HG02571 (cell line): Measurements from ENCODE around the gene IL2RA.
"Not testable (repeated sequence)": the region's sequence is repeated elsewhere in the genome, so short reads cannot be mapped to it uniquely, and the experiment has no call there.

Experiments used
- ATAC-seq: cut with Tn5 transposase; IDR thresholded peaks from one replicate; pipeline ENCODE4 v1.9.1; 2021; ENCODE audit warnings: mild to moderate bottlenecking, moderate library complexity; ENCODE audit not compliant: unreplicated experiment

The IL2RA gene

DNA sequence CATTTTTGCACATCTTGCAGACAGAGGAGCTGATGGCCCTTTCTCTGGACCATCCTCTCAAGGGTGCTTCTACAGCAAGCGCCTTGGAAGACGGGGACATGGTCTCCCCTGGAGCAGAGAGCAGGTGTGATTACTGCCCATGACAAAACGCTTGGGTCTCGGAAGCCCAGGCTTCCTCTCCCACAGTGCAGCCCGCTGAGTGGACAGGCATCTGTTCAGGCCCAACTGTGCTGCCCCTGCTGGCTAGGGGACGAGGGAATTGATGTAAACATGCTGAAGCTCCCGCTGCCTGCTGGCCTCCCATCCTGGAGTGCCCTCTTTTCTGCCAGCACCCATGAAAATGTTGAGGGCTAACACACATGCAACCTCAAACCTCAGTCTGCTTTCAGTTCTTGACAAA, 99.1 kb downstream of the IL2RA start:
- no peak for ATAC-seq

DNA sequence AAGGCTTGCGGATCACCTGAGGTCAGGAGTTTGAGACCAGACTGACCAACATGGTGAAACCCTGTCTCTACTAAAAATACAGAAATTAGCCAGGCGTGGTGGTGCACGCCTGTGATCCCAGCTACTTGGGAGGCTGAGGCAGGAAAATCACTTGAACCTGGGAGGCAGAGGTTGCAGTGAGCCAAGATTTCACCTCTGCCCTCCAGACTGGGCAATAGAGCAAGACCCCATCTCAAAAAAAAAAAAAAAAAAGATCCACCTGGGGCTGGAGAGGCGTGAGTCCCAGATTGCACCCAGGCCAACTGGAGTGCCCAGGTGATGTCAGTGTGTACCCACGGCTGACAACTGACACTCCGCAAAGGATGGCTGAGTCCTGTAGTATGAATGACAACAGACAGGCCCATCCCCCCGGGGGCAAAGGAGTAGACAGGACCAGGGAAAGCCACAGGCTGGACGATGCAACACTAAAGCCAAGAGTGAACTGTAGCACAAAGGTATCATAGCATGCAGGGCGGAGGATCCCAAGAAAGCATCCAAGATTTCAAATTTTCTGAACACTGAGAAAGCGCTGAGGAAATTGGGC, 99.7 kb downstream of the IL2RA start:
- not testable (repeated sequence) for ATAC-seq

DNA sequence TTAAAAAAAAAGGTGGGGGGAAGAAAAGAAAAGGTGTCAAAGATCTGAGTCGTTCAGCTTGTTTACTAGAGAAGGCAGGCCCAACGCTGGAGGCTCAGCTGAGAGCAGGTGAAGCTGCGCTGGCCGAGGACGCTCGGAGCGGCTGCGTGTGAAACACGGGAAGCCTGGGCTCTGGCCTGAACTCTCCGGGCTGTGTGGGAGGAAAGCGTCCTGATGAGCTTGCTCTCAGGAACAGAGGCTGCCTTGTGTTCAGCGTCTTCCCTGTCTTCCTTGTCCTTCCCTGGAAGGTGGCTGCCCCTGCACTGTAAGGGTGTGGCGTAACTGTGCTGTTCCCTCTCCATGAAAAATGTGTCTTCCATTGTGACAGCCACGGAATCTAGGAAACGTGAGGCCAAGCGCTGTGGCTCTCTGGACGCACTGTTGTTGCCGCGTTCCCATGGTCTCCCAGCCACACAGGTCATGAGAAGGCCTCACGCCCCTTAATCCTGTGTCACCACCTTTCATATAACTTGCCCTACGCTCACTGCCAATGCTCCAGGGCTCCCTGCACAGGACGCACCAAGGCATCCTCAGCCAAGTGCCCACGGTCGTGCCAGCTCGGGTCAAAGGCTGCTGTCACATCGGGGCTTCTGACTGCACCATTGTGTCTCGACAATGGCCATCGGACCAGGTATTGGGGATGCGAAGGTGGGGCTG, 100.6 kb downstream of the IL2RA start:
- ATAC-seq = no peak

DNA sequence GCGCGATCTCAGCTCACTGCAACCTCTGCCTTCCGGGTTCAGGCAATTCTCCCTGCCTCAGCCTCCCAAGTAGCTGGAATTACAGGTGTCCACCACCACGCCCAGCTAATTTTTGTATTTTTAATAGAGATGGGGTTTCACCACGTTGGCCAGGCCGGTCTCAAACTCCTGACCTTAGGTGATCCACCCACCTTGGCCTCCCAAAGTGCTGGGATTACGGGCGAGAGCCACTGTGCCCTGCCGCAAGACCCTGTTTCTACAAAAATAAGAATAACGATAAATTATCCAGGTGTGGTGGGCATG, 101.2 kb downstream of the IL2RA start:
- not testable (repeated sequence) for ATAC-seq
